Fibroblast of skin of abdomen (primary cell): ENCODE data around the gene BARHL1. TPM values are rescaled to one million over a fixed set of nuclear protein-coding genes. Genes with fewer than 3 reads are reported as not detected.

ENCODE experiments used
- DNase-seq: peaks from one replicate; pipeline ENCODE4 v3.0.0-alpha.2; 2013
- polyA plus RNA-seq, 2 experiments: library from polyadenylated mRNA; unstranded; fragments of 120-200 nt; gene quantifications; one replicate each; pipeline ENCODE4 v1.2.1, GENCODE V29; 2013; ENCODE audit not compliant: insufficient read length in 2 of 2

The BARHL1 gene
- polyA plus RNA-seq (2013, experiment 1 of 2; ENCODE audit: insufficient read length): not detected
- polyA plus RNA-seq (2013, experiment 2 of 2; ENCODE audit: insufficient read length): not detected

- DNase-seq: no peak
These were observed at the start of gene BARHL1 for GRCh38 chr9:132582276-132582785. Gene BARHL1, plus strand, starts transcription at chr9:132582606. Its CDS starts 192 bp downstream, at chr9:132582798.

GRCh38 chr9:132534832-132535231, 47.6 kb upstream of the BARHL1 start:
- DNase-seq: no peak

- DNase-seq: no peak
These were observed 46.3 kb upstream of the BARHL1 start for GRCh38 chr9:132536124-132536523.

GRCh38 chr9:132537352-132537751, 45.1 kb upstream of the BARHL1 start:
- no peak for DNase-seq

DNA sequence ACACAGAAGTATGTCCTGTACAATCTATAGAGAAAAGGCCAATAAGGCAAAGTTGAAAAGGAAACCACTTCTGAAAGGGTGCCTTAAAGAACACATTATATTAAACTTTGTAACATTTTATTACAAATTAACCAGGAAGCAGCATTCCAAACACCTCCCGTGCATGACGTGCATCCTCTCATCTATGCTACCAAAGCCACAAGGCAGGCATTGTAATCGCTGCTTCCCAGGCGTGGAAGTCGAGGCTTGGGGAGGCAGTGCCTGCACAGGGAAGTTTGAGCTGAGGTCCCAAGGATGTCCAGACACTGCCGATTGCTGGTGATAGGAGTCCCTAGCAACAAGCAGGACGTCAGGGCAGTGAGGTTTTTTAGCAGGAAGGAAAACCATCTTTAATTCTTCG, 44.3 kb upstream of the BARHL1 start:
- DNase-seq: no peak

DNA sequence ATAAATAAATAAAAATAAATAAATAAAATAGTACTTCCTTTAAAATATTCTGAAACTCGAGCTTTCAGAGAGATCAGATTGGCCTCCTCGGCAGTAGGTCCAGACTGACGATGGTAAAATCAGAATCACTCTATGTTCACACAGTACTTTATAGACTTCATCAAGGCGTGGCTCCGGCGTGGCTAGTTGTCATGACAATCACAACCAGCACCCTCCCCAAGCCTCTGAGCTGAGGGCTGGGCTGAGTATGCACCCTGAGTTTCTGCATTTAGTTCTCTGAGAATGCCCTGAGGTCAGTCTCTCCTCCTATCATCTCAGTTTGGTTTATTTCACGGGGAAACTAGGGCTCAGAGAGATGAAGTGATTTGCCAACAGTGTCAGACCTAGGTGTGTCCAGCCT, 43.3 kb upstream of the BARHL1 start:
- DNase-seq: no peak

DNA sequence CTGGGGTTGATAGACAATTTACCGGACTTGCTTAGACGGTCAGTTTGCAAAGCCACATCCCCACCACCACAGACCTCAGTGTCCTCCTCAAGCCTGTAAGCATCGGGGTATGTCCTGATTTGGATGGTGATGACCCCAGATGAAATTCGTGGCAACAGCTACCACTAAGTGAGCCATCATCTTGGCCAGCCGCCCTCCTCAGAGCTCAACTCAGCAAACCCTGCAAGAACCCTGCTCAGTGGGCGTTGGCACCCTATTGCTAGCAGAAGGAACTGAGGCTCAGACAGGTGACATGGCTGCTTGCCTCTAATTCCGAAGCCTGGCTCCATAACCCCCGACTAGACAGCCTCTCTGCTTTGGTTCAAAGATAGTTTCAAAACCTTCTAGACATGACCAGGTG, 41.4 kb upstream of the BARHL1 start:
- no peak for DNase-seq

DNA sequence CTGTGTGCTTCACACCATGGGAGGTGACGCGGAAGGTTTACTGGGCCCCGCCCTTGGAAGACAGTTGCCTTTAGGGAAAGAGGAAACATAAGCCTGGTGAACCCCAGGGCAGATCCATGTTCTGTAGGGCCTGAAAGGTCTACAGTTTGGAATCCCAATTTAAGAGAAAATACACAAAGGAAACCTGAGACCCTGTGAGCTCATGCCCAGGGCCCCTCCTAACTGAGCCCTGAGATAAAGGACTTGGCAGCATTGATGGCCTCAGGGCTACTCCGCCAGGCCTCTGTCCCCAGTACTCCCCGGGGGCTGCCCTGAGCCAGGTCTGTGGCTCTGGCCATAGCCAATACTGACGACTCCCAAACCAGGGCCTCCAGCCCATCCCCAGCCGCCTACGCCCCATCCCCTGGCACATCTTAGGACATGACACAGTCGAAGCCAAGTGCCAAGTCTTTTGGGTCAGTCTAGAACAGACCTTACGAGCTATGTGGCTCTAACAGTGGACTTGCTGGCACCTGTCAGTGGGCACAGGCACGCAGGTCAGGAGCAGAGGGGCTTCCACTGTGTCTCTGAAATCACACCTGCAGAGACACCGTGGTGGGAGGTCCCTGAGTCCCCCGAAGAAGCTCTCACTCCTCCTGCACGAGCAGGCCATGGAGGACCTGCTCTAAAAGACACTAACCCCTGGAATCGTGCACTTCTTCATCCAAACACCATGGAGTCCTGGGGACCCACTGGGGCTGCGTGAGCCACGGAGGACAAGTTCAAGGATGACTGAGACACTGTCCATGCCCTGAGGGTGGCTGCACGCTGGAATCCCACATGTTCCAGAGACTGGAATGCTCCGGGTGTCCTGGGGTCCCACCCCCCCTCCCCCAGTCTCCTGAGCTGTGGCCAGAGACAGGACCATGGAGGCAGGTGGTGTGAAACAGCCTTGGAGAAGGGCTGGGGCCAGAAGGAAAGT, 40.3 kb upstream of the BARHL1 start:
- DNase-seq: no peak

DNA sequence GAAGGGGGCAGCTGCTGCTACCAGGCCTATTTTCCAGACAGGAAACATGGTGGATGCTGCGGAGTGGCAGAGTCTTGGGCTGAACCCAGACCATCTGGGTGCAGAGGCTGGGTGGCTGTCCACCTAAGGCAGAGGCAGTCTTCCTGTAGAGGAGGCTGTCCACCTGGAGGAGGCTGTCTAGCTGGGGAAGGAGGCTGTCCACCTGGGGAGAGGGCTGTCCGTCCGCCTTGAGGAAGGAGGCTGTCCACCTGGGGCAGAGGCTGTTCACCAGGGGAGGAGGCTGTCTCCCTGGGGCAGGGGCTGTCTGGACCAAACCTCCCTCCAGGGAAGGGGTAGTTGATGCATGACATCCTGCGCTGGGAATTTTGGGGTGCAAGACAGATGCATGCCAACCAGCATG, 39.2 kb upstream of the BARHL1 start:
- no peak for DNase-seq

DNA sequence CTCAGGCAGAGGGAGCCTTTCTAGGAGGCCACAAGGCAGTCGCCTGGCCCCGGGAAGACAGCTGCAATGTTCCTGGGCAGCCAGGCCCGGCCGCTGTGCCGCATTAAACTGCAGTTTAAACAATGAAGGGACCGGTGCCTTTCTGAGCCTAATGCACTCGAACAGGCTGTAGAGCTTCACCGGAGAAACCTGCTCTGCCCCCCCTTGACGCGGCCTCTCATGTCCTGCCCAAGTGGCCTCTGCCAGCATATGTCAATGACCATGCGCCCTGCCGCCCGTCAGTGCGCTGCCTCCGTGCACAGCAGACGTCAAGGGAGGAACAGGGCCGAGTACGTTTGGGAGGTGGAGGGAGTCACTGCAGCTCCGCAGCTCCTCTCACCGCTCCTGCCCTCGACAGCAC, 38.4 kb upstream of the BARHL1 start:
- DNase-seq: no peak

DNA sequence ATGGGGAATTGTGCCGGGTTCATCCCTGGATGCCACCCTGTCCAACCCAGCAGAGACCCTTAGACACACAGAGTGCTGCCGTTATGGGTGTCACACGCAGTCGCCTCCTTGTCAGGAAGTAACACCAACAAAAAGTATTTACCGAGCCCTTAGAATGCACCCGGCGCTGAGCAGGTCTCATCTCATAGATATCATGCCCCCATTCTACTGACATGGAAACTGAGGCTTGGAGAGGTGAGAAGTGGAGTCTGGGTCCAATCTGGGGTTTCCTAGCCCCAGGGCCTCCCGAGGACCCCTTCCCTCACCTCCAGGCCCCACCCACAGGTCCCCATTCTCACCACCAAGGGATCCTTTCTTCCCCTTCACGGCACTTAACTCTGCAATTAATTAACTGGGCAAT, 36.8 kb upstream of the BARHL1 start:
- DNase-seq: no peak

- peak; percentile 47 for DNase-seq
These were observed 36.0 kb upstream of the BARHL1 start for GRCh38 chr9:132546148-132547051.

- DNase-seq: no peak
These were observed 35.4 kb upstream of the BARHL1 start for GRCh38 chr9:132547052-132547431.

DNA sequence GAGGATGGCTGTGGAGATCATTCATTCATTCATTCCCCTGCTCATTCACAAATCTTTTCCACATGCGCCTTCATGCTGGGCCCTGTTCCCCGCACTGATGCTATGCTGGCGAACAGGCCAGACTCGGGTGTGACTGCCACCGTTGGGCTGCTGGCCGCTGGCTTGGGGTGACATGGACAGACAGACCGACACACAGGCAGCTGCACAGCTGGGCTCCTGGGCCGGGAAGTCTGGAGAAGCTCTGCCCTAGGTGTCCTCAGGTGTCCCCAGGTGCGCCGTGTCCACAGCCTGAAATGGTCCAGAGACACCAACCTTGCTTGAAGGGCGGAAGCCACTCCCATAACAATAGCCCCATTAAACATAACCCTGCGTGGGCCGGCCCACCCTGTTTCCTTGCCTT, 35.0 kb upstream of the BARHL1 start:
- no peak for DNase-seq

- DNase-seq: no peak
These were observed 34.3 kb upstream of the BARHL1 start for GRCh38 chr9:132547976-132548730.

- DNase-seq: peak; percentile 3
These were observed 33.4 kb upstream of the BARHL1 start for GRCh38 chr9:132548751-132549640.

- no peak for DNase-seq
These were observed 30.9 kb upstream of the BARHL1 start for GRCh38 chr9:132551556-132551955.

- DNase-seq: no peak
These were observed 30.4 kb upstream of the BARHL1 start for GRCh38 chr9:132552041-132552440.

DNA sequence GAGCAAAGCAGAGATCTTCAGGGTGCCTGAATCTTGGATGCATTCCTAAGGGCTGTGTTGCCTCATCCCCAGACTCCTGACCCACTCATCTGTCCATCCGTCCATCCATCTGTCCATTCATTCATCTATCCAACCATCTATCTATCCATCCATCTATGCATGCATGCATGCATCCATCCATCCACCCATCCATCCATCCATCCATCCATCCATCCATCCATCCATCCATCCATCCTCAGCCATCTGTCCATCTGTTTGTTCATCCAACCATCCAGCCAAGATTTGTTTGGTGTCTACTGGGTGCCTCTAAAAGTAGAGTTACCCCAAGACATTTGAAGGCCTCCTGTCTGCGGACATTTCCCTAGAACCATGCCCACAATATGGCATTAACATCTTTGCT, 27.7 kb upstream of the BARHL1 start:
- no peak for DNase-seq

GRCh38 chr9:132555528-132555927, 26.9 kb upstream of the BARHL1 start:
- no peak for DNase-seq

DNA sequence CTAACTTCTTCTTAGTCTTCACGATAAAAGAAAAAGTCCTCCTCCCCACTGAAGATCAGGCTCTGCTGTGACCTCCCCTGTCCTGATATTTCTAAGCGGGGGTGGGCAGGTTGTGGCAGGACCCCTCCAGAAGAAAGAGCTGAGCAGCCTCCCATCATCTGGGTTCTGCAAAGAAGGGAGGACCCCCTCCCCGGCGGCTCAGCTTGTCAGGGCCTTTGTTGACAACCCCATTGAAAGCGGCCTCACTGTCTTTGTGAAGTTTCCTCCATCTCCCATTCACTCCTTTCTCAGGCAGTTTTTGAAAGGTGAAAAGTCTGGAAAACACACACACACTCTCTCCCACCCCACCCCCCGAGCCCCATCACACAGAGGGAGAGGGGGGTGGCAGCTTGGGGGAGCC, 26.2 kb upstream of the BARHL1 start:
- DNase-seq: no peak
